IPS-11a (cell line): ENCODE results near the gene SHISA9.

Experiments
- H3K4me3 ChIP-seq: one replicate; pipeline ENCODE4 v1.5.1; 2013; ENCODE audit warnings: low read depth, low read length, control low read depth

SHISA9 gene

DNA sequence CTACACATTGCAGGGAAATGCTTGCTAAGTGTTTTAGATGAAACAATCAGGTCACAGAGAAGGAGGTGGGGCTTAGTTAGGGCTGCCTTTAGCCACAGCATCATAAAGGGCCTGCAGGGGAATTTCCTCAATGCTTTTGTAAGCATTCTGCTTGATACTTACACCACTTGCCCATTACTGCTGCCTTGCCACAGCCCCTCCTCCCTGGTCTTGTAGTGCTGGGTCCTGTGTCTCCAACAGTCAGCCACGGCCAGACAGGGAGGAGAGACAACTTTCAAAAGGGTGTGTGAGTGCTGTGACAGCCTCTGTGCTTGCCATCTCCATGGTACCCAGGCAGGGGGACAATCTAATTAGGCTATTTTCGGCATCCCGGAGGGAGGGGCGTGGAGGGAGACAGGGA is 111.2 kb downstream of the SHISA9 start:
- no peak overlapping the region for H3K4me3 ChIP-seq

GRCh38 chr16:13013043-13013442 is 111.6 kb downstream of the SHISA9 start:
- H3K4me3 ChIP-seq = no peak overlapping the region

DNA sequence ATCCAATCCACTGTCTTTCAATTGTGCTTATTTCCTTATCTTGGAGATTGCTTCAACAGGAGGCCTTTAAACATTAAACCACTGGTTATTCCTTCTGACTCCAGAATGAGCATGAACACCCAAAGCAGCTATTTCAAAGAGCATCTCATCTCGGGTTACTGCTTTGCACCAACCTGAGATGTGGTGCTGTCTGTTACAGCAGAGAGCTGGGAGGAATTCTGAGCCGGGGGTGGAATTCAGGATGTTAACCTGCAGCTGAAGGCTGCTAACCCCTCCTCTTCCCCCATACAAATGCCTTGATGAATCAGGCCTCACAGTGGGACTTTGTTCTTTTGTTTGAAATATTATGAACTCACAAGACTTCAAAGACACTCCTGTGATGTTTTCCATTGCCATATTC is 113.1 kb downstream of the SHISA9 start:
- no peak overlapping the region for H3K4me3 ChIP-seq

DNA sequence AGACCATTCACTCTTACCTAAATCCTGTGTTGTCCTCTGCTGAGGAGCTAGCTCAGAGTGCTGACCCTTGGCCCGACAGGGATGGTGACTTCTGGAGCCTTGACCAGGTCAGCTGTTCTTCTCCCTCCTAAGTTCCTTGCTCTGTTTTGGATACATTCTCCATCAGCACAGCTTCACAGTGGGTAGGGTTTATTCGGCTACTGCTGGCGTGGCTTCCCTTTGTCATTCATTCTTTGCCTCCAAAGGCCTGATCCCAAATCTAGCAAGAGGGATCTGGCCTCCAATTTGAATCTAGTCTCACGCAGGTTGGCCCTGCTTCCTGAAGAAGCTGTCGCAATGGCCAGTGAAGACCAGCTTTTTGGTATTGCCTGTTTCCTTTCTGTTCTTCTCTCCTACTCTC is 116.6 kb downstream of the SHISA9 start:
- no peak overlapping the region for H3K4me3 ChIP-seq

DNA sequence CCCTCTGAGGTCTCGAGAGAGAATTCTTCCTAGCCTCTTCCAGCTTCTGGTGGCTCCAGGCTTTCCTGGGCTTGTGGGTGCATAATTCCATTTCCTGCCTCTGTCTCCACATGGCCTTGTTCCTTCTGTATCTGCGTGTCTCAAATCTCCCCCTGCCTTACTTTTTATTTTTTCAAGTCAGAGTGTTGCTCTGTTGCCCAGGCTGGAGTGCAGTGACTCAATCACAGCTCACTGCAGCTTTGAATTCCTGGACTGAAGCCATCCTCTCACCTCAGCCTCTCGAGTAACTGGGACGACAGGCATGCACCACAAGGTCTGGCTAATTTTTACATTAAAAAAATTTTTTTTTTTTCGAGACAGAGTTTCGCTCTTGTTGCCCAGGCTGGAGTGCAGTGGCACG is 120.6 kb downstream of the SHISA9 start:
- H3K4me3 ChIP-seq = no peak overlapping the region

GRCh38 chr16:13029786-13030185 is 128.4 kb downstream of the SHISA9 start:
- no peak overlapping the region for H3K4me3 ChIP-seq

DNA sequence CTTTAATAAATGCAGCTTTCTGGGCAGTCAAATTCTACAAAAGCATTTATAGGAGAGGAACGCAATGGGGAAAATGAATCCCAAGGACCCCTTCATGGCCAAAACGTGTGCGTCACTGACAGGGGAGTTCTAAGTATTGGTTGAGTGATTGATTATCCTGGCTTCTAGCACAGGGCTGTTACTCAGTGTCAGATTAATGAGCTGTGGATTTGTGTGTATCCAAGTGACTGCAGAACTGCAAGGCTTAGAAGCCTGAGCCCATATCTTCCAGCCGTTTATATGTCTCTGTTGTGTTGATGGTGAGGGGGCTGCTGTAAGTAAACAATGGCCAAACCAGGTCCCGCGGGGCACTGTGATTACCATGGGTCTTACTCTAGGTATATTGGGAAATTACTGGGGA is 129.4 kb downstream of the SHISA9 start:
- no peak overlapping the region for H3K4me3 ChIP-seq

- H3K4me3 ChIP-seq = no peak overlapping the region
Observed at GRCh38 chr16:13032911-13033310, 131.5 kb downstream of the SHISA9 start.

- no peak overlapping the region for H3K4me3 ChIP-seq
Observed at GRCh38 chr16:13036600-13036999, 135.2 kb downstream of the SHISA9 start.

DNA sequence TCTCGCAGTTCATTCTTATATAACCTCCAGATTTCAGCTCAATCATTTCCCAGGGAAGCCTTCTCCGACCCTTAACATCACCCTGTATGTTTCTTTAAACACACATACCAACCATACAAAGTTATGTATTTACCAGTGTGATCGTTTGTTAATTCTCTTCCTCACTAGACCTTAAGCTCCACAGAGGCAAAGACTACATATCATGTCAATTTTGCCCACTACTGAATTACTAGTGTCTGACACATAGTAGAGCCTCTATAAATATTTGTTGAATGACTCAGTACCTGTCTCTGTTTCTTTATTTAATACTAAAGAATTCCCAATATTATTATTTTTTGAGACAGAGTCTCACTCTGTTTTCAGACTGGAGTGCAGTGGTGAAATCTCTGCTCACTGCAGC is 137.2 kb downstream of the SHISA9 start:
- no peak overlapping the region for H3K4me3 ChIP-seq

DNA sequence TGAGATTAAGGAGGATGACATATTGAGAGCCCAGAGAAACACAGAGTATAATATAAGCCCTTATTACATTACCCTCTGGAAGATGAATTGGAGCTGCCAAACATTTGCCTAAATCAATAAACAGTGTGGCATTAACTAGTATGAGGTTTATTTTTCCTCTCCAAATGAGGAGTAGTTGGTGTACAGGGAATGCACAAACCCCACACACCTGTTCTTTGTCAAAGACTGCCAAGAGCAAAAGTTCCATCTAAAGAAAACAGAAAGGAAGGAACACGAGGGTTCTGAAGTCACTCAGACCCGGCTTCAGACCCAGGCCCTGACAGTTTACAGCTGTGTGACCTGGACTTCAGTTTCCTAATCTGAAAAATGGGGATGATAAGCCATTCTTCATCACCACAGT is 138.1 kb downstream of the SHISA9 start:
- H3K4me3 ChIP-seq = no peak overlapping the region

- no peak overlapping the region for H3K4me3 ChIP-seq
Observed at GRCh38 chr16:13041180-13041579, 139.8 kb downstream of the SHISA9 start.

DNA sequence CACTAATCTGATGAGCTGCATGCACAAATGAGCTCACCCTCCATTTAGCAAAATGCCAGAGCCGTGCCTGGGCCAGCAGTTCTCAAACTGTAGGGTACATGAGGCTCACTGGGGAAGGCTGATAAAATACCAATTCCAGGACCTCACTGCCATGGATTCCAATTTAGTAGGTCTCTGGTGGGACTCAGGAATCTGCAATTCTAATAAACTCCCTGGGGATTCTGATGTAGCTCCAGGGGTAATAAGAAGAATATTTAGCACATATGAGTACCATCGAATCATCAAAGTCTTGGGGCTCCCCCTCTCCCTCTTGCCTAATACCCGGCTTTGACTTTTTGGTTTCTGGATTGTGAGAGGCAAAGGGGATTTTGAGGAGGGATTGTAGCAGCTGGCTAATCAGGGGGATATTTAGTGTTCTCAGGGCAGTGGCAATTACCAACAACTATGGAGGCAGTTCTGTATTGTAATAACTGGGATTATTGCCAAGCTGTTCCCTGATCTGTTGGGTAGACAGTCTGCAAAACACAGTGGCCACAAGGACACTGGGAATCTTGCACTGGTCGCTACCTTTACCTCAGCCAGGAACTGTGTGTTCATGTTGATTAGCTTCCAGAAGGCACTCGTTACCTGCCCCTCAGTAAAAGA is 140.4 kb downstream of the SHISA9 start:
- H3K4me3 ChIP-seq = no peak overlapping the region

- no peak overlapping the region for H3K4me3 ChIP-seq
Observed at GRCh38 chr16:13042291-13042685, 140.9 kb downstream of the SHISA9 start.

DNA sequence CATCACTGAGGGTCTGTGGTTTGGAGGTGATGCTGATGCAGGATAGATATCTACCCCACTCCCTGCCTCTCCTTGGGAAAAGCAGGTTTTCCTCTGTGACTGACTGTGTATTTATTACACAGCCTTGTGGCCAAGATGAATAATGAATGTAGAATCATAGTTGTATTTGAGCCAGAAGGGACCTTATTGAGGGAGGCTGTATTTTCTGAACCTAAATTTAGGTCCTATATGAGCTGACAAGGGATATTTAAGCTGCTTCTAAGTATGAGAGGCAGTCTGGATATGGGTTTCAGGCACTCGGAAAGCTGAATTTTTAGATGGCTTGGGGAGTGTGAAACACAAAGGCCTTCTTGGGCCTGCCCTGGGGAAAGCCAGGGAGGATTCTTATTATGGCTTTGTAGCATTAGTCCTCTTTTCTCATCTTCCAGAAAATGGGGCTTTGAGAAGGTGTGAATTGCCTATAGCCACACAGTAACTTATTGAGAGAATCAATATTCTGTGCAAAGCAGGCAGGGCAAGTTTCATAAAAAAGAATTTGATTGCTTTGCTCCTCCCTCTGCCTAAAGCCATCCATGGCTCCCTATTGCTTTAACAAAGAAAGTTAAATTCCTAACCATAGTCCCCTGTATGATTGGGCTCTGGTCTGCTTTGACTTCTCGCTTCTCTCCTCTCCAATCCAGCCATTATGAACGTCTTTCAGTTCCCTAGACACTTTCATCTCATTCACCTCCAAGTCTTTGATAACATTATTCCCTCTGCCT is 144.8 kb downstream of the SHISA9 start:
- H3K4me3 ChIP-seq = no peak overlapping the region

- no peak overlapping the region for H3K4me3 ChIP-seq
Observed at GRCh38 chr16:13047276-13047675, 145.9 kb downstream of the SHISA9 start.

DNA sequence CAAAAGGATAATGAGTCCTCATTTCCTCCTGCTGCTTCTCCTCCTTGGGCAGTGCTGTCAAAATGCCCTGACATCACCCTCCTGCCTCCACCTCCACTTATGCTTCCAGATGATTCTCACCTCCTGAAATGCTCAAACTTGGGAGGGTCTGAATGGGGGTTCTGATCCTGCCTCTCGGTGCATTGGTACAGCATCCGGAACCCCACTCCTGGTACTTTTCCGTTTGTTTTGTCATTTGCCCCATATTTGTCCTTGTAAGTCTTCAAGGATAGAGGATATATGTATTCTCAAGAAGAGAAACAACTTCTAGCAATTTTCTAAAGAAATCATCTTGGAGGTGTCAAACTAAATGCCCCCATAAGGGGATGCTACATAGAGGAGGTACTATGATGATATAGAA is 148.3 kb downstream of the SHISA9 start:
- H3K4me3 ChIP-seq = no peak overlapping the region

GRCh38 chr16:13052431-13052830 is 151.0 kb downstream of the SHISA9 start:
- no peak overlapping the region for H3K4me3 ChIP-seq

- no peak overlapping the region for H3K4me3 ChIP-seq
Observed at GRCh38 chr16:13055480-13055879, 154.1 kb downstream of the SHISA9 start.

DNA sequence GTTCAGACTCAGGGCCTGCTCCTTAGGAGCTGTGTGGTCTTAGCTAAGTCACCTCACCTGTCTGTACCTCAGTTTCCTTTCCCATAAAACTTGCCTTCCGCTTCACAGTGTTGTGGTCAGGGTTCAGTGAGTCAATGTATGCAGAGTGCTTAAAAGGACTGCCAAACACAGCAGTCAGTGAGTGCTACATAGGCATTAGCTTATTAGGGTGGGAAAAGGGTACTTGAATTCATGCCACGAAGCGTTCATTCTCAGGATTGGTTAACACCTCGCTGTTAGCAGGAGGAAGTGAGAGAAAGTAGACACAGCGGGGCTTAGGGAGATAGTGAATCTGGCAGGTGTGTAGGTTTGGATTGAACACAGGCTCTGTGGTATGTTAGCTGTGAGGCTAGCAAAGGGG is 155.2 kb downstream of the SHISA9 start:
- H3K4me3 ChIP-seq = no peak overlapping the region

DNA sequence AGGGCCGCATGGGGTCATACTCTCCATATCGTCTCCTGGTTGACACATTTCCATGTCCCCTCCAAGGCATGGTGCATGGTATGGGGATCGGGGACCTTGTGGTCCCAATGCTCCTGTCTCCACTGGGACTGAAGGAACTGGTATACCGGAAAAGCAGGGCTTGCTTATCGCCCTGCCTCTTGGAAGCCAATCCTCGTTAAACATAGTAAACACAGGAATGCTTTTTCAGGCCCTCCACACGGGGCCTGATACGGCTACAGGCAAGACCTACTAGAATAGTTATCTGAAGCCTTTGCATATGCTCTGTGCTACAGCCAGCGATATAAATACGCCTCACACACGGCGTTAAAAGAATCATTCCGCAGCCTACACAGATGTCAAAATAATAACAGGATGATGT is 159.5 kb downstream of the SHISA9 start:
- H3K4me3 ChIP-seq = no peak overlapping the region

DNA sequence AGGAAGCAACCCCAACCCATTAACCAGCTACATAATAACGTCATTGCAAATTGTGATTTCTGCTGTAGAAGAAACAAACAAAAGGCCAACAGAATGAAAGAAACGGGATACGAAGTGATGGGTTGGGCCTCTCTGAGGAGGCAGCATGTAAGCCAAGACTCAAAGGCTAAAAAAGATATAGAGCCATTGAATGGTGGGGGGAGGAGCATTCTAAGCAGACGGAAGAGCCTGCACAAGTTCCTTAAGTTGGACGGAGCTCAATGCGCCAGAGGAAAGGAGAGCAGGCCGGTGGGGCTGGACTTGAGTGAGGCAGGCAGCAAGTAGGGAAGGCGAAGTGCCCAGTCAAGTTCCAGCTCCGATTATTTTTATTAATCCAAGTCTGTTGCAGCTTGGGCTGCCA is 160.3 kb downstream of the SHISA9 start:
- no peak overlapping the region for H3K4me3 ChIP-seq

DNA sequence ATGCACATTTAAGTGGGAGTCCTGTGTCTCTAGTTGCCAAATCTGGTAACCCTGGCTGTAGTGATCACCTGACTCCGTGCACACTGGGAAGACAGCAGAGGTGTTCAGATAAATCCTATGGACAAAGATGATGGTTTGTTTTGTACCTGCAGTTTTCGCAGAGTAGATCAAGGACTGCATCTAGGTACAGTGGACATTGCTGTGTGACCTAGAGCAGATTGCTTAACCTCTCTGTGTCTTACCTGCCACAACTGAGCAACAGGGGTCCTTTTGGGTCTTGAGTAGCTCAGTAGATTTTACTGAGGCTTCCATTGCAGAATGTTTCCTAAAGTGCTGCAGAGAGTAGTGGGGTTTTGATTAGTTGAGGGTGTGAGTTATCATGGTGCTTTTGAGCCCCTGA is 160.8 kb downstream of the SHISA9 start:
- H3K4me3 ChIP-seq = no peak overlapping the region
